Activated CD8-positive, alpha-beta T cell treated with anti-CD3 and anti-CD28 coated beads, Interleukin-2, amount 10 ng/mL, durations not matched to agents 7 days and 5 days (primary cell): ENCODE measurements around the gene CMIP. TPM values are rescaled to one million over a fixed set of nuclear protein-coding genes. Genes with fewer than 3 reads are reported as not detected.
A peak's percentile ranks its signal among the peaks of the same experiment; 100 is the strongest.

ENCODE experiments used
- ATAC-seq: fragments of 150-1000 bp; cut with Tn5 transposase; one replicate; pipeline ENCODE4 v1.10.0; 2021; ENCODE audit warnings: moderate library complexity
- CTCF ChIA-PET: fragments of 350-600 bp; sonication (Branson Sonifier 250); formaldehyde crosslinking; loops from one replicate; lab custom pipeline; 2021; ENCODE audit warnings: antibody characterized with exemption; lab: Charles Lee
- POLR2A ChIA-PET: fragments of 350-600 bp; sonication (Branson Sonifier 250); formaldehyde crosslinking; loops from one replicate; lab custom pipeline; 2021; ENCODE audit warnings: antibody characterized with exemption; lab: Charles Lee
- DNase-seq: peaks from one replicate; pipeline ENCODE4 v3.0.0-alpha.2; 2020
- H3K27ac Mint-ChIP-seq: one replicate; pipeline ENCODE4 v1.8.0; 2021; ENCODE audit warnings: mild to moderate bottlenecking, mixed read lengths
- H3K27me3 Mint-ChIP-seq: one replicate; pipeline ENCODE4 v1.8.0; 2021; ENCODE audit warnings: low read depth, mixed read lengths
- H3K36me3 Mint-ChIP-seq: one replicate; pipeline ENCODE4 v1.8.0; 2021; ENCODE audit warnings: low read depth, mixed read lengths
- H3K4me1 Mint-ChIP-seq: one replicate; pipeline ENCODE4 v1.8.0; 2021; ENCODE audit warnings: low read depth, mixed read lengths
- H3K4me3 Mint-ChIP-seq: one replicate; pipeline ENCODE4 v1.8.0; 2021; ENCODE audit warnings: mild to moderate bottlenecking, mixed read lengths
- H3K9me3 Mint-ChIP-seq: one replicate; pipeline ENCODE4 v1.8.0; 2022; ENCODE audit warnings: mixed read lengths; ENCODE audit not compliant: insufficient read depth
- total RNA-seq, 2 experiments: library from RNA; stranded (reverse); gene quantifications; one replicate each; pipeline ENCODE4 v1.2.3, GENCODE V29; 2021

Gene CMIP
- total RNA-seq, 2 experiments from 2014 or later, result 62.5 to 70.4 TPM

- ATAC-seq (peak; percentile 35), DNase-seq (no peak)
- Mint-ChIP-seq H3K27ac (no peak overlapping the region), H3K36me3 (peaks cover 9% of the 10 kb centered on the region), H3K4me3 (no peak overlapping the region), H3K4me1 (peaks cover 32% of the 10 kb centered on the region), H3K9me3 (no peaks in the 10 kb centered on the region), H3K27me3 (no peaks in the 10 kb centered on the region)
- ChIA-PET POLR2A (no interaction called here), CTCF (interaction anchor here (1.0 kb wide), 1 partner anchor 8 kb away, joined by 3 read pairs; no protein-coding TSS in a partner anchor)
Measured at GRCh38 chr16:81493755-81494433, 49.3 kb downstream of the CMIP start.

- ATAC-seq (no peak), DNase-seq (no peak)
- peaks cover 9% of the 10 kb centered on the region for H3K36me3 Mint-ChIP-seq
- H3K4me3 Mint-ChIP-seq, result no peak overlapping the region
- H3K27ac Mint-ChIP-seq, result no peak overlapping the region
- H3K9me3 Mint-ChIP-seq, result no peaks in the 10 kb centered on the region
- H3K4me1 Mint-ChIP-seq, result peaks cover 31% of the 10 kb centered on the region
- CTCF ChIA-PET, result interaction anchor here (1.0 kb wide), 1 partner anchor 9 kb away, joined by 3 read pairs; no protein-coding TSS in a partner anchor
- POLR2A ChIA-PET, result no interaction called here
- H3K27me3 Mint-ChIP-seq, result no peaks in the 10 kb centered on the region
Measured at GRCh38 chr16:81494434-81494806, 49.8 kb downstream of the CMIP start.

GRCh38 chr16:81494888-81495287, 50.3 kb downstream of the CMIP start:
- peaks cover 34% of the 10 kb centered on the region for H3K4me1 Mint-ChIP-seq
- H3K4me3 Mint-ChIP-seq, result no peak overlapping the region
- no peaks in the 10 kb centered on the region for H3K9me3 Mint-ChIP-seq
- CTCF ChIA-PET, result interaction anchor here (1.0 kb wide), 1 partner anchor 9 kb away, joined by 3 read pairs; no protein-coding TSS in a partner anchor
- ATAC-seq (no peak), DNase-seq (no peak)
- no peaks in the 10 kb centered on the region for H3K27me3 Mint-ChIP-seq
- no peak overlapping the region for H3K27ac Mint-ChIP-seq
- H3K36me3 Mint-ChIP-seq, result peaks cover 9% of the 10 kb centered on the region
- POLR2A ChIA-PET, result no interaction called here

- peaks cover 10% of the 10 kb centered on the region for H3K36me3 Mint-ChIP-seq
- CTCF ChIA-PET, result no interaction called here
- peaks cover 36% of the 10 kb centered on the region for H3K4me1 Mint-ChIP-seq
- H3K4me3 Mint-ChIP-seq, result no peak overlapping the region
- no peak for ATAC-seq
- no peak for DNase-seq
- H3K27ac Mint-ChIP-seq, result no peak overlapping the region
- POLR2A ChIA-PET, result interaction anchor here (0.7 kb wide), 1 partner anchor 101 kb away, joined by 3 read pairs; no protein-coding TSS in a partner anchor
- no peaks in the 10 kb centered on the region for H3K27me3 Mint-ChIP-seq
- no peaks in the 10 kb centered on the region for H3K9me3 Mint-ChIP-seq
Measured at GRCh38 chr16:81495321-81496234, 51.0 kb downstream of the CMIP start.

- DNase-seq (no peak), ATAC-seq (no peak)
- Mint-ChIP-seq H3K27ac (peak overlapping the region; percentile 15), H3K36me3 (peaks cover 12% of the 10 kb centered on the region), H3K9me3 (no peaks in the 10 kb centered on the region), H3K27me3 (no peaks in the 10 kb centered on the region), H3K4me1 (peaks cover 40% of the 10 kb centered on the region), H3K4me3 (no peak overlapping the region)
- CTCF ChIA-PET, result no interaction called here
- POLR2A ChIA-PET, result no interaction called here
Measured at GRCh38 chr16:81496321-81496720, 51.7 kb downstream of the CMIP start.

- Mint-ChIP-seq H3K9me3 (no peaks in the 10 kb centered on the region), H3K36me3 (peaks cover 9% of the 10 kb centered on the region), H3K27ac (no peak overlapping the region), H3K27me3 (no peaks in the 10 kb centered on the region), H3K4me3 (no peak overlapping the region), H3K4me1 (peaks cover 38% of the 10 kb centered on the region)
- ATAC-seq, result no peak
- POLR2A ChIA-PET, result no interaction called here
- no peak for DNase-seq
- CTCF ChIA-PET, result no interaction called here
Measured at GRCh38 chr16:81496742-81497141, 52.1 kb downstream of the CMIP start.

- ATAC-seq, result peak; percentile 16
- POLR2A ChIA-PET, result no interaction called here
- peak overlapping the region; percentile 60 for H3K27ac Mint-ChIP-seq
Measured at GRCh38 chr16:81497690-81498089, 53.1 kb downstream of the CMIP start.

GRCh38 chr16:81498351-81498750, 53.7 kb downstream of the CMIP start:
- Mint-ChIP-seq H3K4me1 (peaks cover 45% of the 10 kb centered on the region), H3K36me3 (peaks cover 7% of the 10 kb centered on the region), H3K27ac (peak overlapping the region; percentile 47), H3K9me3 (no peaks in the 10 kb centered on the region), H3K4me3 (no peak overlapping the region), H3K27me3 (no peaks in the 10 kb centered on the region)
- no peak for ATAC-seq
- ChIA-PET CTCF (no interaction called here), POLR2A (no interaction called here)
- no peak for DNase-seq

More at GRCh38 chr16:81497690-81498089, 53.1 kb downstream of the CMIP start:
- Mint-ChIP-seq H3K27me3 (no peaks in the 10 kb centered on the region), H3K4me3 (no peak overlapping the region), H3K9me3 (no peaks in the 10 kb centered on the region), H3K36me3 (peaks cover 7% of the 10 kb centered on the region), H3K4me1 (peaks cover 39% of the 10 kb centered on the region)
- CTCF ChIA-PET, result no interaction called here
- DNase-seq, result no peak

- peaks cover 52% of the 10 kb centered on the region for H3K4me1 Mint-ChIP-seq
- peaks cover 8% of the 10 kb centered on the region for H3K36me3 Mint-ChIP-seq
- no peak for ATAC-seq
- H3K27me3 Mint-ChIP-seq, result no peaks in the 10 kb centered on the region
- CTCF ChIA-PET, result no interaction called here
- H3K27ac Mint-ChIP-seq, result no peak overlapping the region
- H3K4me3 Mint-ChIP-seq, result no peak overlapping the region
- no peaks in the 10 kb centered on the region for H3K9me3 Mint-ChIP-seq
- DNase-seq, result no peak
- POLR2A ChIA-PET, result no interaction called here
Measured at GRCh38 chr16:81499576-81500380, 55.2 kb downstream of the CMIP start.

GRCh38 chr16:81500833-81501521, 56.4 kb downstream of the CMIP start:
- DNase-seq, result no peak
- peaks cover 8% of the 10 kb centered on the region for H3K36me3 Mint-ChIP-seq
- H3K27ac Mint-ChIP-seq, result no peak overlapping the region
- no peak overlapping the region for H3K4me3 Mint-ChIP-seq
- ChIA-PET POLR2A (interaction anchor here (1.0 kb wide), 1 partner anchor 31 kb away, joined by 3 read pairs; no protein-coding TSS in a partner anchor), CTCF (no interaction called here)
- no peak for ATAC-seq
- no peaks in the 10 kb centered on the region for H3K27me3 Mint-ChIP-seq
- peaks cover 57% of the 10 kb centered on the region for H3K4me1 Mint-ChIP-seq
- H3K9me3 Mint-ChIP-seq, result no peaks in the 10 kb centered on the region
